Fibroblast of the aortic adventitia (primary cell): ENCODE measurements around the gene SLC37A3. TPM values are rescaled to one million over a fixed set of nuclear protein-coding genes. Genes with fewer than 3 reads are reported as not detected.

Source experiments
- DNase-seq: peaks from one replicate; pipeline ENCODE4 v3.0.0-alpha.2; 2010; ENCODE audit warnings: low read depth
- H3K4me3 ChIP-seq: 2 replicates; pipeline ENCODE4 v1.5.1; 2011; ENCODE audit warnings: low read depth, mild to moderate bottlenecking, control low read depth, low read length, moderate library complexity
- CTCF ChIP-seq: IDR thresholded peaks from 2 replicates; pipeline ENCODE4 v1.5.1; 2011; ENCODE audit warnings: mild to moderate bottlenecking, low read length, control low read depth, inconsistent platforms; ENCODE audit not compliant: insufficient read depth
- total RNA-seq: library from RNA; depleted of rRNA; stranded (reverse); fragments of >200 nt; gene quantifications from 2 replicates; pipeline ENCODE4 v1.2.3, GENCODE V29; 2012; ENCODE audit warnings: low replicate concordance

Gene SLC37A3
- total RNA-seq: 62.3 and 74.1 TPM in 2 replicates

GRCh38 chr7:140397784-140398750, at the start of gene SLC37A3:
SLC37A3 (minus strand) TSS chr7:140398530; CDS start chr7:140382526, 16,004 bp downstream.
- peak within 1 kb of the TSS; percentile 88 for H3K4me3 ChIP-seq
- TF ChIP-seq CTCF: peak; percentile 5
- DNase-seq: peak; percentile 94

- no peak for DNase-seq
- H3K4me3 ChIP-seq: no peak overlapping the region
- TF ChIP-seq CTCF: no peak
Observed at GRCh38 chr7:140447841-140448240, 49.5 kb upstream of the SLC37A3 start.

GRCh38 chr7:140446467-140446866, 48.1 kb upstream of the SLC37A3 start:
- no peak for TF ChIP-seq CTCF
- no peak for DNase-seq
- no peak overlapping the region for H3K4me3 ChIP-seq

GRCh38 chr7:140441519-140441918, 43.2 kb upstream of the SLC37A3 start:
- DNase-seq: no peak
- H3K4me3 ChIP-seq: no peak overlapping the region
- TF ChIP-seq CTCF: no peak

- H3K4me3 ChIP-seq: no peak overlapping the region
- no peak for DNase-seq
- no peak for TF ChIP-seq CTCF
Observed at GRCh38 chr7:140440593-140440992, 42.3 kb upstream of the SLC37A3 start.

GRCh38 chr7:140439359-140439758, 41.0 kb upstream of the SLC37A3 start:
- TF ChIP-seq CTCF: no peak
- no peak for DNase-seq
- H3K4me3 ChIP-seq: no peak overlapping the region
